ENCODE measurements around the gene UGT3A1.

Gene UGT3A1

DNA sequence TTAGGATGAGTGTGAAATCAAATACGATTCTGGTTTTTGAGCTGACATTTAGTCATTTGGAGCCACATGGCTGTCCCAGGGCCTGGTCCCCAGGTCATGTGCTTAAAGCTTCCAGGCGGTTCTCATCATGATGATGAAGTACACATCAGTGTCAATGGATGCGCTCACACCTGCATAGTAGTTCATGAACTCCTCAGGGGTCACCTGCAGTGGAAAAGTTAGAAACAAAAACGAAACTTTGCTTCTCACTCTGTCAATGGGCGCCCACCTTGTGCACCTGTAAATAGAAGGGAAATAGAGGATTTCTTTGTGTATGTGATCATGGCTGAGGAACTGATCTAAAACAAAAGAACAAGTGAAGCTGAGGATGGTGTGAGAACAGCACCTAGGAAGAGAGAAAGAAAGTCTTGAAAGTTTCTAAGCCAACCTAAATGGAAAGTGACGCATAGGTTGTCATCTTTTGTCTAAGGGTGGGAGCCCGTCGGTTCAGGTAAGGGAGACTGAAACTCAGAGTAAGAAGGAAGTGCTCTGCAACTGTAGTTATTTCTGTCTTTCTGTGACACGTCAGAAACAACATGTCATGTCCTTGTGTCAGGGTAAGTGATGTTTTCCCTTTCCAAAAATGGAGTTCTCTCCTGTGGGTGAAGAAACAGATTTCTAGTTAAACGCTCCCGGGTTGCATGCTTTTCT lies 86.6 kb downstream of the UGT3A1 start:
- DNase-seq (ENCODE audit: low spot score) = no peak

DNA sequence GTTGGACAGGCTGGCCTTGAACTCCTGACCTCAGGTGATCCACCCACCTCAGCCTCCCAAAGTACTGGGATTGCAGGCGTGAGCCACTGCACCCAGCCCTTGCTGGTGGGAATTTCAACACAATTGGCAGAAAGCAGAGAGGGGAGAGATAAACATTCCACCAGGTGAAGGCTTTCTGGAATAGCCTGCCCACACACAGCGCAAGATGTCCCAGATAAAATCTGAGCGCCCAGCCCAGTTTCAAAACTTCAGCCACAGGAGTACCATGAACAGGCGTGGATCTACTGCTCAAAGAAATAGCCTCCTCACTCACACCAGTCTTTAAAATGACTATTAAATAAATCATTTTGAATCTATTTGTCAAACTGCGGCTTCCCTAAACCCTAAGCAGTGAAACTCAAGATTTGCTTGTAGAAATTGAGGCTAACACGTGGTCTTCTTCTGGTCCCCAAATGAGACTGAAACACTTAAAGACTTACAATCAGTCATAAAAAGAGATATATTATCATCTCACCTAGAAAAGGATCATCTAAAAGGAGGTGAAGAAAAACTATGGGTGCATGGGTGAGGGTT lies 87.5 kb downstream of the UGT3A1 start:
- DNase-seq (ENCODE audit: low spot score) = no peak

DNA sequence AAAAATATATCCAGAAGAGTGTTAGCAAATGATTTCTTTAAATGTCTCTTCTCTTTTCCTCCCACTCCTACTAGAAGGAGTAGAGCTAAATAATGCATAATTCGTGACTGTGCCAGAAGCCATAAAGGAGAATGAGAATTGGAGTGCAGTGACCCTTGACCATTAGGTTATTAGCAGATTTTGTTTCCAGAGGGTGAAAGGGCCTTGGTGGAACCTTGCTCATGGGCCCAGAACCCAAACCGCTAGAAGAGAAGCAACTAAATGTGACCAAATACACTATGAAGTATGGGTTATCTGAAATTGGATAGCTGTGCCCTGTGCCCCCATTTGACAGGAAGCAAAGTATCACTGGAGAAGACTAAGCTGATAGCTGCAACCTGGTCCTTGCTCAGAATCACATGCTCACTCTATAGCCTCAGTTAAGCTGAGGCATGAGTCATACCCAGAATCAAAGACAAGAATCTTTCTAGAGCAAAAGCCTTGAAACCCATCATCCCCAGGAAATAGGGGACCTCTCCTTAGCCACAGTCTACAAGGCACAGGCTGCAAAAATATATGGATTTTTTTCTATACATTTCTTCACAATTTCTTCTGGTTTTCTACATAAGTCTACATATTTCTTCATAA lies 89.0 kb downstream of the UGT3A1 start:
- DNase-seq (ENCODE audit: low spot score) = no peak
